Memory B cell (primary cell): Measurements from ENCODE around the gene CLEC4C.
"Not testable (repeated sequence)": the region's sequence is repeated elsewhere in the genome, so short reads cannot be mapped to it uniquely, and the experiment has no call there.

Experiments
- ATAC-seq: fragments of 150-1000 bp; cut with Tn5 transposase; 2 replicates; pipeline ENCODE4 v1.10.0; 2021; ENCODE audit warnings: low read depth, mild to moderate bottlenecking, moderate library complexity
- DNase-seq, 2 donors: peaks; one replicate each; pipeline ENCODE4 v3.0.0; 2022; ENCODE audit warnings: low spot score in 2 of 2
- H3K27ac Mint-ChIP-seq: one replicate; pipeline ENCODE4 v1.8.0; 2022; ENCODE audit warnings: mild to moderate bottlenecking, moderate library complexity, mixed read lengths
- H3K27me3 Mint-ChIP-seq: one replicate; pipeline ENCODE4 v1.8.0; 2022; ENCODE audit warnings: mixed read lengths
- H3K36me3 Mint-ChIP-seq: one replicate; pipeline ENCODE4 v1.8.0; 2022; ENCODE audit warnings: mild to moderate bottlenecking, mixed read lengths
- H3K4me1 Mint-ChIP-seq: one replicate; pipeline ENCODE4 v1.8.0; 2022; ENCODE audit warnings: mixed read lengths
- H3K4me3 Mint-ChIP-seq: one replicate; pipeline ENCODE4 v1.8.0; 2022; ENCODE audit warnings: mild to moderate bottlenecking, moderate library complexity, mixed read lengths
- H3K9me3 Mint-ChIP-seq: one replicate; pipeline ENCODE4 v1.8.0; 2022; ENCODE audit warnings: mixed read lengths

The CLEC4C gene, protein sequence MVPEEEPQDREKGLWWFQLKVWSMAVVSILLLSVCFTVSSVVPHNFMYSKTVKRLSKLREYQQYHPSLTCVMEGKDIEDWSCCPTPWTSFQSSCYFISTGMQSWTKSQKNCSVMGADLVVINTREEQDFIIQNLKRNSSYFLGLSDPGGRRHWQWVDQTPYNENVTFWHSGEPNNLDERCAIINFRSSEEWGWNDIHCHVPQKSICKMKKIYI

DNA sequence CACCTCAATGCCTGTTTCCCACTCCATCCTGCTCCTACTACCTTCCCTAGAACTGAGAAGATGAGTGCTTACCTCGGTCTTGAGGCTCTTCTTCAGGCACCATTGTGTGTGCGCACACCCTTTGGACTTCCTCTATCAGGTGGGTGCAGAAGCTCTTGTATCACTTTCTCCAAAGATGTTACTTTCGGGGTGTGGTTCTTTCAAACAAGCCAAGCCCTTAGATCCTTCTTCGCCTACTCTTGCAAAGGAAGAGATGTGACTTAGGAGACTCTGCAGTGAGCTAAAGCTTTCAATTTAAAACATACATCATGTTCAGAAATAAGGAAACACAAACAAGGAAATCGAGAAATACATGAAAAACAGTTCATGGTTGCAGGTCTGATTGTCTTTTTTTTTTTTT is at the start of gene CLEC4C:
TSS of gene CLEC4C (minus strand) at position 130 of the 400 bp plus-strand sequence. CDS start at position 103, 27 bp downstream.
- peaks cover 5% of the 10 kb centered on the region for H3K9me3 Mint-ChIP-seq
- H3K4me1 Mint-ChIP-seq: peaks cover 3% of the 10 kb centered on the region
- no peak within 1 kb of the TSS for H3K27ac Mint-ChIP-seq
- DNase-seq: no peak
- H3K36me3 Mint-ChIP-seq: peaks cover 6% of the 10 kb centered on the region
- no peak for ATAC-seq
- H3K4me3 Mint-ChIP-seq: peak within 1 kb of the TSS; percentile 15
- H3K27me3 Mint-ChIP-seq: peaks cover 7% of the 10 kb centered on the region

DNA sequence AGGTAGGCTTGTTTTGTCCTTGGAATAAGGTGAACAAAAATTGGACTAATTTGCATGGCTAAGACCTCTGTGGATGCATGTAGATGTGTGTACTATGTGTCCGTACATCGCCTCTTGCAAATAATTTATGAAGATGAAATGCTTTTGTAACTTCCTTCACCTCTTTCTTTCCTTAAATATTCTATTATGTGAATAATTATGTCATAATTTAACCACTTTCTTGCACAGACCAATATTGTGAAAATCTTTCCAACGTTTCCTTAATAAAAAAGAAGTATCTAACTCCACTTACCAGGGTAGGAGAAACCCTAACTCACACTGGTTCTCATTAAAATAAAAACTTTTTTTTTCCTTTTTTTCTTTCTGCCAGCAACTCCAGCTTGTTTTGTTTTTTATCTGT is 46.0 kb upstream of the CLEC4C start:
- H3K9me3 Mint-ChIP-seq: no peaks in the 10 kb centered on the region
- no peaks in the 10 kb centered on the region for H3K36me3 Mint-ChIP-seq
- H3K27me3 Mint-ChIP-seq: peaks cover 6% of the 10 kb centered on the region
- DNase-seq: no peak
- no peak for ATAC-seq
- no peak overlapping the region for H3K27ac Mint-ChIP-seq
- no peak overlapping the region for H3K4me3 Mint-ChIP-seq
- H3K4me1 Mint-ChIP-seq: no peaks in the 10 kb centered on the region

DNA sequence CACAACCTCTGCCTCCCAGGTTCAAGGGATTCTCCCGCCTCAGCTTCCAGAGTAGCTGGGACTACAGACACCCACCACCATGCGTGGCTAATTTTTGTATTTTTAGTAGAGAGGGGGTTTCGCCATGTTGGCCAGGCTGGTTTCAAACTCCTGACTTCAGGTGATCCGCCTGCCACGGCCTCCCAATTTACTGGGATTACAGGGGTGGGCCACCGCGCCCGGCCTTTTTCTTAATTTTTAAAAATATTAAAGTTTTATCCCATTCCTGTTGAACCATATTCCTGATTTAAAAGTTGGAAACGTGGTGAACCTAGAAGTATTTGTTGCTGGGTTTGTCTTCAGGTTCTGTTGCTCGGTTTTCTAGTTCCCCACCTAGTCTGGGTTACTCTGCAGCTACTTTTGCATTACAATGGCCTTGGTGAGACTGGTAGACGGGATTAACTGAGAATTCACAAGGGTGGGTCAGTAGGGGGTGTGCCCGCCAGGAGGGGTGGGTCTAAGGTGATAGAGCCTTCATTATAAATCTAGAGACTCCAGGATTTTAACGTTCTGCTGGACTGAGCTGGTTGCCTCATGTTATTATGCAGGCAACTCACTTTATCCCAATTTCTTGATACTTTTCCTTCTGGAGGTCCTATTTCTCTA is 41.8 kb upstream of the CLEC4C start, which contains the start of gene NANOG:
TSS of gene NANOG (plus strand) at position 519 of the 645 bp plus-strand sequence. CDS start 213 bp downstream, outside the sequence.
- ATAC-seq, DNase-seq, H3K4me1 Mint-ChIP-seq, H3K27me3 Mint-ChIP-seq, H3K27ac Mint-ChIP-seq, H3K4me3 Mint-ChIP-seq, H3K9me3 Mint-ChIP-seq, H3K36me3 Mint-ChIP-seq: not testable (repeated sequence)

DNA sequence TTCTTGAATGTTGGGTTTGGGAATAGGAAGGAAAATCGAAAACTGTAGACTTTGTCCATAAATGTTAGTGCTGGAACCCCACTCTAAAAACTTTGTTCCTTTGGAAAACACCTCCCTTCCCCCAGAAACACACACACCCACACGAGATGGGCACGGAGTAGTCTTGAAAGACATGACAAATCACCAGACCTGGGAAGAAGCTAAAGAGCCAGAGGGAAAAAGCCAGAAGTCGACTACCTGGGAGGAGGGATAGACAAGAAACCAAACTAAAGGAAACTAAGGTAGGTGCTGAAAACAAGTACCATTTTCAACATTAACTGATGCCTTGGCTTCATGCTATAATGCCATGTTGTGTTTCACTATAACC is 41.1 kb upstream of the CLEC4C start:
- no peak overlapping the region for H3K27ac Mint-ChIP-seq
- H3K9me3 Mint-ChIP-seq: no peaks in the 10 kb centered on the region

DNA sequence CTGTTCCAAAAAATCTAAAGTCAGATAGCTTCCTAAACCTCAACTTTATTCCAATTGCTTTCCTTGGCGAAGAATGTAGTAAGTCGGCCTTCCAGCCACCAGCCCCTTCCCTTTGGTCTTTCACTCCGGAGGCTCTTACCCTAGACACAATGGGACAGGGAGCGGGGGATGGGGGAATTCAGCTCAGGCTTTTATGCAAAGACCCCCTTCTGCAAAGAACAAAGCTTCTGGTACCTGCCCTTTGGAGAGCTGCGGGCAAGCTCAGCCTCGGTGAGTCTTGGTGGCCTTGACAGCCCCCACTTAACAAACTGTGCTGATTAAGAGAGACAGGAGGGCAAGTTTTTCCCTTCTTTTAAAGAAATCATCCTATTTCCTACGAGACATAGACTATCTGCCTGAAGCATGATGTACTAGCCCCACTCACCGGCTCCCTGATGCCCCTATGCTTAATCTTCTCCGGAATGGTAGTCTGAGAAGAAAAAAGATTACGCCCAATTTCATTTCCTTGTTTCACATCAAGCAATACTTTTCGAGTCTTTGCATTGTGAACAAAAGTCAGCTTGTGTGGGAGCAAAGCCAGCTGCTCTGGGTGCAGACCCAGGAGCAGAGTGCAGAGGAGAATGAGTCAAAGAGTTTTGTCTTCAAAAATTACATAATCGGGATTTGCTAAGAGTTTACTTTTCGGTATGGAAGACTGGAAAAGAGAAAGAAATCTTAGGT is 40.6 kb upstream of the CLEC4C start:
- no peak overlapping the region for H3K4me3 Mint-ChIP-seq
- no peak for ATAC-seq
- no peaks in the 10 kb centered on the region for H3K9me3 Mint-ChIP-seq
- no peak for DNase-seq
- no peak overlapping the region for H3K27ac Mint-ChIP-seq
- no peaks in the 10 kb centered on the region for H3K36me3 Mint-ChIP-seq
- H3K4me1 Mint-ChIP-seq: no peaks in the 10 kb centered on the region
- peaks cover 5% of the 10 kb centered on the region for H3K27me3 Mint-ChIP-seq

More for the DNA sequence above, 41.1 kb upstream of the CLEC4C start:
- DNase-seq (no peak), ATAC-seq (no peak)
- Mint-ChIP-seq H3K36me3 (no peaks in the 10 kb centered on the region), H3K27me3 (peaks cover 5% of the 10 kb centered on the region), H3K4me3 (no peak overlapping the region), H3K4me1 (no peaks in the 10 kb centered on the region)

DNA sequence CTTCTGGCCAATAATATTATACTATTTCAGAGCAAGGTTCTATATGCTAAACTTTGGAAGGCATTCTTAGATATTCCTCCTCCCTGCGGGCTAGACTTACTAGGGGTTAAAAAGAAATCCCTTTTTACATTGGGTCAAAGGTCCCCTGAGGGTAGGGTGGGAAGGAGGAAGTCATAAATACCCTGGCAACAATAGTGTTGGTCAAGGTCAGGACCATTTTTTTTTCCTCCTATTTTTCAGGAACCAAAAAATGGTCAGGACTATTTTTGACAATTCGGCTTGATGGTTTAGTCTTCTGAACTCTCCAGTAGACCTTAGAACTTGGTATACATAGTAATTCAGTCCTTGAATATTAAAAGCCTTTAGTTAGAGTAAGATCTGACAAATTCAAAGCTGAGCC is 37.5 kb upstream of the CLEC4C start:
- Mint-ChIP-seq H3K9me3 (no peaks in the 10 kb centered on the region), H3K4me1 (no peaks in the 10 kb centered on the region), H3K27ac (no peak overlapping the region), H3K36me3 (no peaks in the 10 kb centered on the region), H3K4me3 (no peak overlapping the region), H3K27me3 (peaks cover 1% of the 10 kb centered on the region)
- no peak for DNase-seq
- ATAC-seq: no peak

DNA sequence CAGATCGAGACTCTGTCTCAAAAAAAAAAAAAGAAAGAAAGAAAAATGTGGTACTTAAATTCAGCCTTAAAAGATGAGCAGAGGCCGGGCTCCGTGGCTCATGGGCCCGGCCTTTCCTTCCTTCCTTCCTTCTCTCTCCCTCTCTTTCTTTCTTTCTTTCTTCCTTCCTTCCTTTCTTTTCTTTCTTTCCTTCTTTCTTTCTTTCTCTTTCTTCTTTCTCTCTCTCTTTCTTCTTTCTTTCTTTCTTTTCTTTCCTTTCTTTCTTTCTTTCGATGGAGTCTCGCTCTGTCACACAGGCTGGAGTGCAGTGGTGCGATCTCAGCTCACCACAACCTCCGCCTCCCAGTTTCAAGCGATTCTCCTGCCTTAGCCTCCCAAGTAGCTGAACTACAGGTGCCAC is 36.3 kb upstream of the CLEC4C start:
- not testable (repeated sequence) for H3K9me3 Mint-ChIP-seq

DNA sequence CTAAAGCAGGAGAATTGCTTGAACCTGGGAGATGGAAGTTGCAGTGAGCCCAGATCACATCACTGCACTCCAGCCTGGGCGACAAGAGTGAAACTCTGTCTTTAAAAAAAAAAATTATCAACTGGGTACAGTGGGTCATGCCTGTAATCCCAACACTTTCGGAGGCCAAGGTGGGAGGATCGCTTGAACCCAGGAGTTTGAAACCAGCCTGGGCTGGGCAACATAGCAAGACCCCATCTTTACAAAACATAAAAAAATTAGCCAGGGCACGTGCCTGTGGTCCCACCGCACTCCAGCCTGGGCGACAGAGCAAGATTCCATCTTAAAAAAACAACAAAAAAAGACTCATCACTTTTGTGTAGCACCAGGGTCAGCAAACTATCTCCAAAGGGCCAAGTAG is 34.9 kb upstream of the CLEC4C start:
- ATAC-seq (no peak), DNase-seq (no peak)
- Mint-ChIP-seq H3K27ac (no peak overlapping the region), H3K4me1 (no peaks in the 10 kb centered on the region), H3K27me3 (peaks cover 1% of the 10 kb centered on the region), H3K9me3 (no peaks in the 10 kb centered on the region), H3K36me3 (no peaks in the 10 kb centered on the region), H3K4me3 (no peak overlapping the region)

More for the DNA sequence above, 36.3 kb upstream of the CLEC4C start:
- not testable (repeated sequence) for DNase-seq, H3K27me3 Mint-ChIP-seq, H3K27ac Mint-ChIP-seq, ATAC-seq, H3K36me3 Mint-ChIP-seq, H3K4me3 Mint-ChIP-seq, H3K4me1 Mint-ChIP-seq

DNA sequence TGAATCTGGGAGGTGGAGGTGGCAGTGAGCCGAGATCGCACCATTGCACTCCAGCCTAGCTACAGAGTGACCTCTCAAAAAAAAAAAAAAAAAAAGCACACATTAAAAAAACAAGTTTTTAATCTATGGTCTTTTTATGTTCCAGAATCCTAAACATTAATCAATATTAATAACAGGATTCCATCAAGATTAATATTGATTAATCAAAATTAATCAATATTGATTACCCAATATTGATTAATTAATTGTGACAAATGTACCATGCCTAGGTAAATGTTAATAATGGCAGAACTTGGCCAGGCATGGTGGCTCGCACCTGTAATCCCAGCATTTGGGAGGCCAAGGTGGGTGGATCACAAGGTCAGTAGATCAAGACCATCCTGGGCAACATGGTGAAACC is 34.1 kb upstream of the CLEC4C start:
- no peak for ATAC-seq

DNA sequence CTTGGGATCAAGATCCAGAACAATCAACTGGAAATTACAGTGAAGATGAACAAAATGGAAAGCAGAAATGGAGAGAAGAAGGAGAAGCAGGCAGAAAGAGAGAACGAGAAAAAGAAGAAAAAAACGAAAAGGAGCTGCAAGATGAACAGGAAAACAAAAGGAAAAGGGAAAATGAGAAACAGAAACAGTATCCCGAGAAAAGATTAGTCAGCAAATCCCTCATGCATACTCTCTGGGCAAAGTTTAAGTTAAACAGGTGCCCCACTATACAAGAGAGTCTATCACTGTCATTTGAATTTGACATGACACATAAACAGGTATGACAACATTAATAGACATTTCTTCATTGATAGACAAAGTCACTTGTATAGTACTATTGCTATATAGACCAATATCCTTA is 22.8 kb upstream of the CLEC4C start:
- H3K36me3 Mint-ChIP-seq: no peaks in the 10 kb centered on the region

More for the DNA sequence above, 34.1 kb upstream of the CLEC4C start:
- Mint-ChIP-seq H3K4me1 (no peaks in the 10 kb centered on the region), H3K4me3 (no peak overlapping the region), H3K36me3 (no peaks in the 10 kb centered on the region), H3K27ac (no peak overlapping the region), H3K27me3 (no peaks in the 10 kb centered on the region), H3K9me3 (no peaks in the 10 kb centered on the region)
- DNase-seq: no peak

DNA sequence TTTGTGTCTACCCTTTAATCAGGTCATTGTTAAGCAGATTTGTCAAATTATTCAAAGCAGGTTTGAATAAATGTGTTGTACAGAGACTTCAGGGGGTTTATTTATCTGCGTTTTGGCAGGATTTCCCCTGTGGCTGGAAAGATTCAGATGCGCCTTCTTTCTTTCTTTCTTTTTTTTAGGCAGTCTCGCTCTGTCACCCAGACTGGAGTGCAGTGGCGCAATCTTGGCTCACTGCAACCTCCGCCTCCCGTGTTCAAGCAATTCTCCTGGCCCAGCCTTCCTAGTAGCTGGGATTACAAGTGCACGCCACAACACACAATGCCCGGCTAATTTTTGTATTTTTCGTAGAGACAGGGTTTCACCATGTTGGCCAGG is 11.6 kb upstream of the CLEC4C start:
- DNase-seq: no peak
- H3K27ac Mint-ChIP-seq: no peak overlapping the region

More for the DNA sequence above, 22.8 kb upstream of the CLEC4C start:
- Mint-ChIP-seq H3K4me1 (no peaks in the 10 kb centered on the region), H3K9me3 (no peaks in the 10 kb centered on the region), H3K4me3 (no peak overlapping the region), H3K27ac (no peak overlapping the region), H3K27me3 (peaks cover 3% of the 10 kb centered on the region)
- ATAC-seq (no peak), DNase-seq (no peak)

DNA sequence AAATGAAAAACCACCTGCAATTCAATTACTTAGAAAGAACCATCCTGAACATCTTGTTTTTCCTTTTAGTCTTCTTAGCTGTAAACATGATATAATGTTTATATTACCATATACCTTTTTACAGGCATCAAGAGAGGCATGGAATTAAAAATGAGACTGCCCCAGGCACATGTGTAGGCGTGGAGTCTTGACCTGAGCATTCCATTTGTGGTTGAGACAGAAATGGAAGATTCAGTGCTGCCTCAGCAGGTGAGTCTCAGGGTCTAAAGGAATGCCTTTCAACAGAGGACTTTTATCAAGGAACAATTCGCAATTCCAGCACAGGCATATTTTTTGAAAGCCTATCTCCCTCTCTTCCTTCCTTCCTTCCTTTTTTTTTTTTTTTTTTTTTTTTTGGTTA is 9.8 kb upstream of the CLEC4C start:
- no peak for ATAC-seq

More for the DNA sequence above, 11.6 kb upstream of the CLEC4C start:
- Mint-ChIP-seq H3K4me3 (no peak overlapping the region), H3K36me3 (no peaks in the 10 kb centered on the region), H3K27me3 (peaks cover 1% of the 10 kb centered on the region), H3K9me3 (no peaks in the 10 kb centered on the region), H3K4me1 (no peaks in the 10 kb centered on the region)
- no peak for ATAC-seq

DNA sequence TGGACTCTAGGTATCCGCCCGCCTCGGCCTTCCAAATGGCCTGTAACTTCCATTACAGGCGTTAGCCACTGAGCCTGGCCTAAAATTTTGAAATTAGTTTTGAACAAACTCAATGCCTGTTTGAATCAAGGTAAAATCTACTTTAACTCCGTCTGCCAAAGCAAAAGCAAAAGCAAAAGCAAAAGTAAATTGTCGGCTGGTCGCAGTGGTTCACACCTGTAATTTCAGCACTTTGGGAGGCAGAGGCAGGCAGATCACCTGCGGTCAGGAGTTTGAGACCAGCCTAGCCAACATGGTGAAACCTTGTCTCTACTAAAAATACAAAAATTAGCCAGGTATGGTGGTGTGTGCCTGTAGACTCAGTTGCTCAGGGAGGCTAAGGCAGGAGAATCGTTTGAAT is 8.5 kb upstream of the CLEC4C start:
- not testable (repeated sequence) for ATAC-seq, DNase-seq, H3K27ac Mint-ChIP-seq, H3K4me1 Mint-ChIP-seq, H3K4me3 Mint-ChIP-seq, H3K36me3 Mint-ChIP-seq, H3K9me3 Mint-ChIP-seq, H3K27me3 Mint-ChIP-seq

More for the DNA sequence above, 9.8 kb upstream of the CLEC4C start:
- no peak overlapping the region for H3K27ac Mint-ChIP-seq
- H3K4me3 Mint-ChIP-seq: no peak overlapping the region
- DNase-seq: no peak
- no peaks in the 10 kb centered on the region for H3K27me3 Mint-ChIP-seq
- no peaks in the 10 kb centered on the region for H3K4me1 Mint-ChIP-seq
- no peaks in the 10 kb centered on the region for H3K9me3 Mint-ChIP-seq
- no peaks in the 10 kb centered on the region for H3K36me3 Mint-ChIP-seq
